ENCODE results near the gene E2F6. TPM values are rescaled to one million over a fixed set of nuclear protein-coding genes. Genes with fewer than 3 reads are reported as not detected.

E2F6 gene
- total and polyA plus RNA-seq, 2 of the 8 experiments (the other 6 are each of a cell fraction or from before 2014, with no cell fraction given): 8.3 to 14.9 TPM

DNA sequence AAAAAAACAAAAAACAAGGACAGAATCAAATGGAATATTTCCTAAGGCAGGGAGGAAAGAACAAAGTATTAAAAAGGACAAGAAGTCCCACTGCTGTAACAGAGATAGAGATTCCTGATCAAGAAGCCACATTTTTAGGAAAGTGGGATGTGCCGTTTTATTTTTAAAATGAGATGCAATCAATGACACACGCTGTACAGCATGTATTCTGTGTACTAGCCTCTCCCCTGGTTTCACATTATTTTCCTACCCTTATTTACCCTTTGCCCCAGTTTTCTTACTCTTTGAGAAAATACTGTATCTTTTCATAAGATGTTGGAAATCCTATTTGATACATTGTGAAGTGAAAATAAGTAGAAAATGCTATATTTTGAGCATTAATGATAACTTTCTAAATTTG lies 45.8 kb downstream of the E2F6 start:
- Histone ChIP-seq H3K23ac (ENCODE audit: insufficient read length) (no peak overlapping the region), H2AK5ac (ENCODE audit: low read depth, low read length) (no peak overlapping the region), H3K4me2 (ENCODE audit: insufficient read depth in 1 of 2, low read depth in 2 of 2, low read length in 2 of 2) (no peak overlapping the region), H2BK20ac (ENCODE audit: low read length) (no peak overlapping the region), H3K9ac (replicated peaks in 1 of 4; ENCODE audit: extremely low read depth in 1 of 4, low read depth in 3 of 4, low read length in 3 of 4) (no peak overlapping the region), H2BK120ac (replicated peaks; ENCODE audit: low read depth, low read length) (no peak overlapping the region), H3K79me1 (ENCODE audit: low read depth, low read length) (no peaks in the 10 kb centered on the region), H4K20me1 (replicated peaks in 1 of 2; ENCODE audit: control insufficient read depth in 1 of 2, insufficient read depth in 2 of 2, low read length in 2 of 2) (no peaks in the 10 kb centered on the region), H3K4me3 (ENCODE audit: extremely low read depth in 1 of 4, insufficient read depth in 2 of 4, low read depth in 3 of 4, low read length in 4 of 4) (no peak overlapping the region), H3K14ac (ENCODE audit: insufficient read length) (no peak overlapping the region), H3K9me3 (ENCODE audit: insufficient read depth in 2 of 2, low read depth in 1 of 2, low read length in 1 of 2) (peaks cover 15 to 21% of the 10 kb centered on the region in 2 experiments), H4K8ac (ENCODE audit: extremely low read depth, insufficient read depth, low read length) (no peak overlapping the region), H2BK5ac (ENCODE audit: low read depth, low read length) (no peak overlapping the region), H3K79me2 (ENCODE audit: control insufficient read depth in 1 of 2, insufficient read depth in 2 of 2, low read length in 2 of 2) (no peaks in the 10 kb centered on the region), H3K23me2 (ENCODE audit: low read depth, low read length) (no peaks in the 10 kb centered on the region), H3K27me3 (replicated peaks in 1 of 4; ENCODE audit: control insufficient read depth in 3 of 4, extremely low read depth in 1 of 4, insufficient read depth in 3 of 4, low read length in 3 of 4) (no peaks in the 10 kb centered on the region; a peak in 2 of 7 replicates), H2AFZ (ENCODE audit: low read length) (no peak overlapping the region), H4K5ac (ENCODE audit: insufficient read length, low read depth, low read length) (no peak overlapping the region), H2BK15ac (ENCODE audit: low read length) (no peak overlapping the region), H3K27ac (ENCODE audit: low read depth, low read length) (no peak overlapping the region), H3K18ac (ENCODE audit: extremely low read depth, low read length) (no peak overlapping the region), H4K91ac (replicated peaks; ENCODE audit: insufficient read length, low read length) (no peak overlapping the region), H3K4ac (replicated peaks; ENCODE audit: insufficient read length, low read depth, low read length) (no peak overlapping the region), H3K36me3 (ENCODE audit: control insufficient read depth in 2 of 4, insufficient read depth in 4 of 4, low read length in 3 of 4) (no peaks in the 10 kb centered on the region), H3K4me1 (replicated peaks in 1 of 4; ENCODE audit: control insufficient read depth in 3 of 4, insufficient read depth in 4 of 4, low read length in 3 of 4) (no peaks in the 10 kb centered on the region), H2BK12ac (ENCODE audit: low read depth, low read length) (no peak overlapping the region), H3K56ac (replicated peaks; ENCODE audit: insufficient read length, low read depth, low read length) (no peak overlapping the region)
- FAIRE-seq (no peak), DNase-seq (ENCODE audit: low read depth in 1 of 2, low spot score in 2 of 2) (no peak)
- no peak for TF ChIP-seq EZH2 (IDR thresholded peaks at IDR 0.05; ENCODE audit: low read depth, low read length, severe bottlenecking)
- 88% methylated on average over 2 of the region's 2 CpGs; no CpG with 5 or more reads in 1 of the 2 experiments for WGBS, 2 experiments (ENCODE audit: extremely low coverage in 1 of 2, insufficient coverage in 1 of 2, insufficient read length in 1 of 2, insufficient replicate concordance in 2 of 2, low coverage in 1 of 2, low lambda C conversion rate in 2 of 2, missing lambda C conversion rate in 1 of 2)
- ChIA-PET CTCF (ENCODE audit: partially characterized antibody) (interaction anchor here (0.8 to 5.0 kb wide), 4 partner anchors 9 to 288 kb away, joined by 3 to 18 read pairs (median 4); a partner anchor contains a TSS), POLR2A (ENCODE audit: partially characterized antibody) (no interaction called here)

All from H1 (cell line).